Neuronal stem cell (in vitro differentiated cells): ENCODE measurements around the gene SLC38A10.

ENCODE experiments used
- DNase-seq: peaks from one replicate; pipeline ENCODE4 v3.0.0-alpha.2; 2013; ENCODE audit warnings: low spot score
- H2AFZ ChIP-seq: one replicate; pipeline ENCODE4 v1.6.1; 2013; ENCODE audit warnings: mild to moderate bottlenecking, low read length, inconsistent platforms
- H2AK5ac ChIP-seq: 2 replicates; pipeline ENCODE4 v1.6.1; 2013; ENCODE audit warnings: low read depth, mild to moderate bottlenecking, inconsistent platforms, low read length, moderate library complexity, mixed read lengths
- H2BK120ac ChIP-seq: 2 replicates; pipeline ENCODE4 v1.6.1; 2013; ENCODE audit warnings: low read depth, mild to moderate bottlenecking, inconsistent platforms, low read length, moderate library complexity, mixed read lengths
- H2BK12ac ChIP-seq: one replicate; pipeline ENCODE4 v1.6.1; 2013; ENCODE audit warnings: low read length, inconsistent platforms
- H2BK15ac ChIP-seq: 2 replicates; pipeline ENCODE4 v1.6.1; 2013; ENCODE audit warnings: mild to moderate bottlenecking, low read length, inconsistent platforms, mixed read lengths
- H2BK5ac ChIP-seq: one replicate; pipeline ENCODE4 v1.6.1; 2013; ENCODE audit warnings: inconsistent platforms, mild to moderate bottlenecking, low read length, moderate library complexity
- H3K14ac ChIP-seq: one replicate; pipeline ENCODE4 v1.6.1; 2013; ENCODE audit warnings: low read length, inconsistent platforms
- H3K18ac ChIP-seq: 2 replicates; pipeline ENCODE4 v1.6.1; 2013; ENCODE audit warnings: low read length, inconsistent platforms
- H3K23ac ChIP-seq: 2 replicates; pipeline ENCODE4 v1.6.1; 2013; ENCODE audit warnings: low read depth, mild to moderate bottlenecking, mixed read lengths, low read length, inconsistent platforms; ENCODE audit not compliant: poor library complexity
- H3K27ac ChIP-seq: replicated peaks from 3 replicates; pipeline ENCODE4 v1.5.1; 2013; ENCODE audit warnings: low read length, inconsistent platforms
- H3K27me3 ChIP-seq, 3 experiments: 2 replicates each; pipeline ENCODE4 v1.6.1; 2013; ENCODE audit warnings: low read length in 3 of 3, mild to moderate bottlenecking in 2 of 3, inconsistent platforms in 1 of 3, low read depth in 1 of 3, mixed read lengths in 1 of 3, moderate library complexity in 1 of 3; ENCODE audit not compliant: control insufficient read depth in 3 of 3, insufficient read depth in 3 of 3
- H3K36me3 ChIP-seq, 2 donors: replicated peaks in 1 of 2; 2 replicates each; pipeline ENCODE4 v1.6.1; 2013; ENCODE audit warnings: low read length in 2 of 2; ENCODE audit not compliant: control insufficient read depth in 2 of 2, insufficient read depth in 2 of 2
- H3K4ac ChIP-seq: 2 replicates; pipeline ENCODE4 v1.6.1; 2013; ENCODE audit warnings: inconsistent platforms, mild to moderate bottlenecking, low read length, moderate library complexity
- H3K4me1 ChIP-seq, 2 donors: 1 replicate in 1 of 2; 2 replicates in 1 of 2; pipeline ENCODE4 v1.6.1; 2013; ENCODE audit warnings: low read length in 2 of 2, low read depth in 1 of 2; ENCODE audit not compliant: control insufficient read depth in 2 of 2, insufficient read depth in 1 of 2
- H3K4me2 ChIP-seq: one replicate; pipeline ENCODE4 v1.6.1; 2013; ENCODE audit warnings: mild to moderate bottlenecking, low read length, inconsistent platforms; ENCODE audit not compliant: insufficient read depth, poor library complexity, severe bottlenecking
- H3K4me3 ChIP-seq, 2 donors: 2 replicates each; pipeline ENCODE4 v1.5.1; 2013; ENCODE audit warnings: low read length in 2 of 2, mild to moderate bottlenecking in 2 of 2, inconsistent platforms in 1 of 2, moderate library complexity in 1 of 2
- H3K79me1 ChIP-seq: one replicate; pipeline ENCODE4 v1.6.1; 2013; ENCODE audit warnings: low read depth, mild to moderate bottlenecking, inconsistent platforms, low read length, moderate library complexity
- H3K9ac ChIP-seq: one replicate; pipeline ENCODE4 v1.6.1; 2013; ENCODE audit warnings: mild to moderate bottlenecking, low read depth, low read length, inconsistent platforms; ENCODE audit not compliant: poor library complexity
- H3K9me3 ChIP-seq, 2 donors: replicated peaks in 1 of 2; 2 replicates each; pipeline versions ENCODE3 to v1.6.1; 2013; ENCODE audit warnings: low read length in 2 of 2, mild to moderate bottlenecking in 2 of 2, inconsistent platforms in 1 of 2, low read depth in 1 of 2, mixed read lengths in 1 of 2, moderate library complexity in 1 of 2; ENCODE audit not compliant: control insufficient read depth in 2 of 2, insufficient read depth in 1 of 2
- H4K8ac ChIP-seq: one replicate; pipeline ENCODE4 v1.6.1; 2013; ENCODE audit warnings: low read depth, mild to moderate bottlenecking, inconsistent platforms, low read length, moderate library complexity
- H4K91ac ChIP-seq: one replicate; pipeline ENCODE4 v1.6.1; 2013; ENCODE audit warnings: low read length, low read depth, mild to moderate bottlenecking, inconsistent platforms; ENCODE audit not compliant: poor library complexity
- WGBS, 2 donors: extraction: QIAGEN DNeasy Blood & Tissue Kit; methylation state at CpG; one replicate each; pipeline ENCODE4 v1.1.7; 2013; ENCODE audit warnings: missing lambda C conversion rate in 2 of 2, mixed read lengths in 1 of 2; ENCODE audit not compliant: insufficient read length in 2 of 2, insufficient replicate concordance in 1 of 2; ENCODE audit errors: extremely low coverage in 2 of 2; 5-methylcytosine and 5-hydroxymethylcytosine counted together

SLC38A10 gene

DNA sequence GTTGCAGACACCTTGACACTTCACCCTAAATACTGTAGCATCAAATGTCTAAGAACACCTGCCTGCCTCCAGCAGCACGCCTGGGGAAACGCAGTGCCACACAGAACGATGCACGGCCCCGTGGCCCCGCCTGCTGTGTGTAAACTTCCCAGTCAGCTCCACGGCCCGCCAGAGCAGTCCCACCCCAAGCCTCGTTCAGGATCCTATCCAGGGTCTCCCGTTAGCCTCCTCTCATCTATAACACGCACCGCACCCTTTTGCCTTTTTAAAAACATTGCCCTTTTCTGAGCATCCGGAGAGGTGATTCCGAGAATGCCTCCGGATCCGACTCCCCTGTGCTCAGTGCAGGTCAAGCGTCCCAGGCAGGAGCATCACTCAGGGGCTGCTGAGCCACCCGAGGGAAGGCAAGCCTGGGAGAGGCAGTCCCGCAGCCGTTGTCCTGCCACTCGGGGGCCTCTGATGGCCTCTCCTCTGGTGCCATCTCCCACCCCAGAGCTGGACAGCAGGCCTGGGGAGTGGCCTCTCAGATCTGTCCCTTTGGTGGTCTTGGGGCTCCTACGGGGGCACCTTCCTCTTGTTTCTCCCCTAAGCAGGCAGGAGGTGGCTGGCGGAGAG, 37.9 kb upstream of the SLC38A10 start:
- Histone ChIP-seq H3K79me1 (peaks cover 2% of the 10 kb centered on the region), H3K23ac (no peak overlapping the region), H2BK12ac (no peak overlapping the region), H2AK5ac (peak overlapping the region; percentile 68), H3K4me1 (peaks cover 35 to 40% of the 10 kb centered on the region in 2 donors), H3K4me3 (no peak overlapping the region), H4K8ac (no peak overlapping the region), H4K91ac (no peak overlapping the region), H3K36me3 (no peaks in the 10 kb centered on the region), H2BK120ac (no peak overlapping the region), H3K27me3 (peaks cover 0 to 49% (median 0%) of the 10 kb centered on the region in 3 experiments), H3K18ac (peak overlapping the region; percentile 35), H3K14ac (no peak overlapping the region), H3K4me2 (no peak overlapping the region), H2BK5ac (peak overlapping the region; percentile 62), H3K27ac (no peak overlapping the region), H3K9me3 (no peaks in the 10 kb centered on the region), H3K4ac (no peak overlapping the region), H3K9ac (no peak overlapping the region), H2AFZ (no peak overlapping the region), H2BK15ac (no peak overlapping the region)
- no CpG with 5 or more reads among the region's 23 CpGs for WGBS, 2 donors
- no peak for DNase-seq

DNA sequence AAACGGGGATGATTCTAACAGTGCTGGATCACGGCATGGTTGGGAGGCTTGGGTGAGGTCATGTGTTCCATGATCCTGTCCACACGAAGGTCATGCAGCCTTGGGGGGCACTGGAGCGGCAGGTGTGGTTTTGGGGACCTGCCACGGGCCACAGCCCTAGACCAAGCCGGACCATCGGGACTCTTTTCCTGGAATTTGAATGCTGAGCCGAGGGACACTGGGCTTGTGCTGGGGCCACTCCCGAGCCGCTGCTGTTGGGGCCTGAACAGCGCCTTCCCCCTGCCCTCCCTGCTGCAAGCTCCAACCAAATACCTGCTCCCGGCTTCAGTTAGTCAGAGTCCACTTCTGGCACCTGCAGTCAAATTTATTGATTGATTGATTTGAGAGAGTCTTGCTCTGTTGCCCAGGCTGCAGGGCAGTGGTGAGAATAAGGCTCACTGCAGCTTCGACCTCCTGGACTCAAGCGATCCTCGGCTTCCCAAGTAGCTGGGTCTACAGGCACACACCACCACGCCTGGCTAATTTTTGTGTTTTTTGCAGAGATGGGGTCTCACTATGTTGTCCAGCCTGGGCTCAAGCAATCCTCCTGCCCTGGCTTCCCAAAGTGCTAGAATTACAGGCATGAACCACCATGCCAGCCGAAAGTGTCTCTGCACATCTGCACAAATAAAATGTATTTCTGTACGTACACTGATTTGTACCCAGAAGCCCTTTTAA, 37.2 kb upstream of the SLC38A10 start:
- Histone ChIP-seq H2BK12ac (no peak overlapping the region), H3K14ac (no peak overlapping the region), H3K79me1 (peaks cover 4% of the 10 kb centered on the region), H3K27ac (no peak overlapping the region), H2BK5ac (no peak overlapping the region), H3K18ac (no peak overlapping the region), H3K23ac (peak overlapping the region; percentile 99), H3K4me1 (peaks cover 31 to 35% of the 10 kb centered on the region in 2 donors), H2AFZ (no peak overlapping the region), H2AK5ac (peak overlapping the region; percentile 98), H3K4me2 (no peak overlapping the region), H3K36me3 (no peaks in the 10 kb centered on the region), H2BK120ac (no peak overlapping the region), H4K91ac (no peak overlapping the region), H3K9ac (peak overlapping the region; percentile 63), H3K27me3 (peaks cover 0 to 49% (median 0%) of the 10 kb centered on the region in 3 experiments), H2BK15ac (peak overlapping the region; percentile 62), H3K9me3 (no peaks in the 10 kb centered on the region), H3K4ac (no peak overlapping the region), H3K4me3 (no peak overlapping the region), H4K8ac (no peak overlapping the region)
- no peak for DNase-seq
- WGBS, 2 donors, result no CpG with 5 or more reads among the region's 18 CpGs

DNA sequence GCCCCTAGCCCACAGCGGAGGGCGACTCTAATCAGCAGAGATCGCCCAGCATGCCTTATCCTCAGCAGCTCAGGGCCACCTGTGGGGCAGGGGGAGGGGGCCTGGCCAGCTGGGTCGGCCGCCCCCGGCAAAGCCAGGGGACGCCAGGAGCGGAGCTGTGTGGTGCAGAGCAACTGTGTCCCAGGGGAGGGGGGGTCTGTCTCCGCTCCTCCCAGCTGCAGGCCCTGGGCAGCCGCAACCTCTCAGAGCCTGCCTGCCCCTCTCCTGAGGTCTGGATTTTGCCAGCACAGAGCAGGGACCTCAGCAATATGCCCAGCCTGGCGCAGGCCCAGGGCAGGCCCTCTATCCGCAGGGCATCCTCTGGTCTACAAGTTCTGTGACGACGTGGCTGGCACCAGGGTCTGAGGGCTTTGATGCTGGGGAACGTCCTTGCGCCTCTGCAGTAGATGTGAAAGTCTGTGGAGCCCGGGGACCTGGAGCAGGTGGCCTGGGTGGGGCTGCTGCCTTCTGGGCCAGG, 36.5 kb upstream of the SLC38A10 start:
- WGBS, 2 donors, result no CpG with 5 or more reads among the region's 17 CpGs
- DNase-seq, result no peak
- peak overlapping the region; percentile 90 for H2BK12ac ChIP-seq

DNA sequence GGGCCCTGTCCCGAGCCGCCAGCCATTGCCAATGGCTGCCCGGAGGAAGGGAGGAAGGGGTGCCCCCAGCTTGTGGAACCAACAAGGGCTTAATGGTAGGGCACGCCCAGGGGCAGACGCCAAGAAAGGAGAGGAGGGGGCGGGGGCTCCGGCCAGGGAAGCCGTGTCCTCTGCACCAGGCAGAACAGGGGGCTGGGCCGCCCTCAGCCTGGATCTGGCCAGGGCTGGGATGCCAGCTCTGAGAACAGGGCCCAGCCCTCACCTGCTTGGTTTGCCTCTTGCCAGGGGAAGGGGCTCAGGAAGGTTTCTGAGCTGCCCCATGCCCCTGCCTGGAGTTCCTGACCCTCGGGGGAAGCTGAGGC, 35.8 kb upstream of the SLC38A10 start:
- Histone ChIP-seq H4K91ac (no peak overlapping the region), H3K4ac (no peak overlapping the region), H3K79me1 (peaks cover 6% of the 10 kb centered on the region), H3K14ac (peak overlapping the region; percentile 38), H3K23ac (no peak overlapping the region), H2AFZ (no peak overlapping the region), H3K4me2 (no peak overlapping the region), H2BK120ac (peak overlapping the region; percentile 9), H2BK5ac (no peak overlapping the region), H3K27me3 (peaks cover 0 to 53% (median 0%) of the 10 kb centered on the region in 3 experiments), H3K4me1 (peaks cover 25 to 33% of the 10 kb centered on the region in 2 donors), H2BK12ac (peak overlapping the region; percentile 94), H3K36me3 (no peaks in the 10 kb centered on the region), H3K27ac (no peak overlapping the region), H2BK15ac (peak overlapping the region; percentile 62), H2AK5ac (peak overlapping the region; percentile 98), H3K18ac (peak overlapping the region; percentile 95), H3K4me3 (no peak overlapping the region), H3K9ac (no peak overlapping the region), H4K8ac (no peak overlapping the region), H3K9me3 (no peaks in the 10 kb centered on the region)
- DNase-seq, result no peak
- WGBS, 2 donors, result no CpG with 5 or more reads among the region's 10 CpGs

More for the DNA sequence above, 36.5 kb upstream of the SLC38A10 start:
- Histone ChIP-seq H2BK120ac (peak overlapping the region; percentile 9), H4K91ac (no peak overlapping the region), H3K36me3 (no peaks in the 10 kb centered on the region), H3K9ac (peak overlapping the region; percentile 63), H3K14ac (peak overlapping the region; percentile 84), H3K27me3 (peaks cover 0 to 49% (median 0%) of the 10 kb centered on the region in 3 experiments), H4K8ac (no peak overlapping the region), H2BK15ac (peak overlapping the region; percentile 62), H3K27ac (no peak overlapping the region), H3K4me3 (no peak overlapping the region), H2AFZ (no peak overlapping the region), H3K23ac (peak overlapping the region; percentile 99), H3K4me1 (peaks cover 25 to 33% of the 10 kb centered on the region in 2 donors), H3K4ac (peak overlapping the region; percentile 76), H3K4me2 (no peak overlapping the region), H2BK5ac (no peak overlapping the region), H3K18ac (peak overlapping the region; percentile 65), H3K9me3 (no peaks in the 10 kb centered on the region), H2AK5ac (peak overlapping the region; percentile 98), H3K79me1 (peaks cover 6% of the 10 kb centered on the region)
